ENCODE data around the gene QRSL1.
A peak's percentile ranks its signal among the peaks of the same experiment; 100 is the strongest.
"Not testable (repeated sequence)": the region's sequence is repeated elsewhere in the genome, so short reads cannot be mapped to it uniquely, and the experiment has no call there.

Gene QRSL1

DNA sequence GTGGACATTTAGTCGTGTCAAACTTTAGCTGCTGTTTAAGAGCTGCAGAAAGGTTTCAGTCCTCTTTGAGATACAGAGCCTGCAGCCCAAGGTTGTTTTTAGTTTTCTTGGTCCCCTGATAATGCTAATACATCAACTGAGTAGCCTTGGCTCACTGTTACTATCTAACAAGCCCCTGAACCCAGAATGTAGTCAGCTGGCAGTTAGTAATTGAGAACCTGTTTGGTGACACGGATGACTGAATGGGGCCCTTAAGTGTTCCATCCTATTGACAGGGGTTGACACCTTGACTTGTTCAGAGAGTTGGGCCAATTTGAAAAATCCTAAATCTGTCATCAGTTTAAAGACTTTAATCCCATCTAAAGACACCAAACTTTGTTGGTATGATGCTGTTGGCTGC lies 2.9 kb upstream of the QRSL1 start:
- no peak for DNase-seq

DNA sequence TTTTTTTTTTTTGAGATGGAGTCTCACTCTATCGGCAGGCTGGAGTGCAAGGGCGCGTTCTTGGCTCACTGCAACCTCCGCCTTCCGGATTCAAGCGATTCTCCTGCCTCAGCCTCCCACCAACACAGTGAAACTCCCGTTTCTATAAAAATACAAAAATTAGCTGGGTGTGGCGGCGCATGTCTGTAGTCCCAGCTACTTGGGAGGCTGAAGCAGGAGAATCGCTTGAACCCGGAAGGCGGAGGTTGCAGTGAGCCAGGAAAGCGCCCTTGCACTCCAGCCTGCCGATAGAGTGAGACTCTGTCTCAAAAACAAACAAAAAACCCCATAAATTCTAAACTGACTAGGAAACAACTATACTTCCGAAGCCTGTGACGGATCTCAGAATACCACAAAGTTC lies 1.6 kb upstream of the QRSL1 start:
- DNase-seq: not testable (repeated sequence)

DNA sequence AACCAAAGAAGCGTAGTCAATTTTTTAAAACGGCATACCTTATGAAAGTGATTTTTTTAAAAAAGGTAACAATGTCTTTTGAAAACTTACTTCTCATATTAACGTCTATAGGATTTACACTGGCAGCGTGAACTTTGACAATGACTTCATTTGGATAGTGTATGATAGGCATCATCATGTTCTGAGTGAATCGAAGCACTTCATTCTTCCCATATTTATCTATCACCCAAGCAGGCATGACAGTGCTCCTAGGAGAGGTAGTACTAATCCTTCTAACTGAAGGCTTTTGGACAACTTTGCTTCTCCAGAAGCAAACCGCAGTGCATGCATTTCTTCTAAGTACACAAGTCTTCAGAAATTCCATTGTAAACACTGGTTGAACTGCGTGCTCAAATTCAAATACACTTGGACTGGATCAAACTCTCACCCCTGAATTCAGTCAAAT lies 698 bp upstream of the QRSL1 start:
- peak; percentile 41 for DNase-seq

GRCh38 chr6:106629859-106630163 lies 433 bp downstream of the QRSL1 start:
- no peak for DNase-seq

DNA sequence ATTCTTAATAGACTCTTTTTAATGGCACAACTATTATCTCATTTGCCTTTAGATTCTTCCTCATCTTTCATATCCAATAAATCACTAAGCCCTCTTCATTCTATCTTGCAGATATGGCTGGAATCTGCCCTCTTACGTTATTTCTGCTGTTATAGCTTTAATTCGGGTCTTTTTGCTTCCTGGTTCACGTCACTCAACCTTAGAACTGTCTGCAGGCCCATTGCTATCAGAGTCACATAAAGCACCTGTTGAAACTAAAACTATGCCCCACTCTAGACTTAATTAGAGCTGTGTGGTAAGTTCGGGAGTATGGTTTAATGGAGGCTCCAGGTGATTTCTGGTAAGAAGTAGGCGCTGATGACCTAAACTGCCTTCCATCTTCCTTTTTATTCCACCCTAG lies 988 bp downstream of the QRSL1 start:
- peak; percentile 42 for DNase-seq

DNA sequence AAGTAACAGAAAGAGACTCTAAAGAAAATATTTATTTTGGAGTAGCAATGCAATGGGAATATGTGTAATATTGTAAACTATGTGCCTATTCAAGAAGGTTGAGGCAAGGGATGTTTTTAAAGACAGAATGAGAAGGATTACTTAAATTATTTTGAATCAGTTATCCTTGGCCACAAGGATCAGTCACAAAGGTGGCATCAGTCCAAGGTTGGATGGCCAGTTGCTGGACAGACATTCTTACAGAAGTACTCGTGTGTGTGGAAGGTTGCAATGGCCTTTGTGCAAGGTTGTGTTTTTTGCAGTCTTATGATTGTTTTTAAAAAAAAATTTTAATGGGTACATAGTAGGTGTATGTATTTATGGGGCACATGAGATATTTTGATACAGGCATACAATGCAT lies 2.0 kb downstream of the QRSL1 start:
- DNase-seq: no peak

- no peak for DNase-seq
These were observed 5.2 kb downstream of the QRSL1 start for GRCh38 chr6:106634565-106634964.

DNA sequence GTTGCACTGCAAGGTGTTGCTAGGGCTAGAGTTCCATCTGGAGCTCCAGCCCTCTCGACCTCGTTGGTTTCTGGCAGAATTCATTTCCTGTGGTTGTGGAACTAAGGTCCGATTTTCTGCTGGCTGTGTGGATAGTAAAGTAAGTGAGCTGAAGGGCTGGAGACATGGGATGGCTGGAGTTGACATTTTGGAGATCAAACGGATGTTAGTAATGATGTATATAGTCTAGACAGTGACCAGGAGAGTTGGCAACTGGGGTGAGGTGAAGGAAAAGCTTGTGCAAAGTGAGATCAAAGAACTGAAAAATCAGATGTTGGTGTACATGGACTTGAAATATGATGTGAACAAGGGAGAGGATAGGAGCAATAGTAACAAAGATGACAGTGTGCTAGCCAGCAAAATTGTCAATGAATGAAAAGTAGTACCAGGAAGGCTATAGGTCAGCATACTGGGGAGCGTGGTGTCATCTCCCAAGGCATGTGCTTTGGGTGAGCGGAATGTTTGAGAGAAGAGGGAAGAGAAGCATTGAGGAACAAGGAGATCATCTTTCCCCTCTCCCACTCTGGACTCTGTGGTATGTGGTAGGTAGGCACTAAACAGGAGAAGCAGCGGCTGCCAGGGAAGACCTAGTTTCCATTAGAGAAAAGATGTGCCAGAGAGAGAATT lies 7.8 kb downstream of the QRSL1 start:
- DNase-seq: no peak

DNA sequence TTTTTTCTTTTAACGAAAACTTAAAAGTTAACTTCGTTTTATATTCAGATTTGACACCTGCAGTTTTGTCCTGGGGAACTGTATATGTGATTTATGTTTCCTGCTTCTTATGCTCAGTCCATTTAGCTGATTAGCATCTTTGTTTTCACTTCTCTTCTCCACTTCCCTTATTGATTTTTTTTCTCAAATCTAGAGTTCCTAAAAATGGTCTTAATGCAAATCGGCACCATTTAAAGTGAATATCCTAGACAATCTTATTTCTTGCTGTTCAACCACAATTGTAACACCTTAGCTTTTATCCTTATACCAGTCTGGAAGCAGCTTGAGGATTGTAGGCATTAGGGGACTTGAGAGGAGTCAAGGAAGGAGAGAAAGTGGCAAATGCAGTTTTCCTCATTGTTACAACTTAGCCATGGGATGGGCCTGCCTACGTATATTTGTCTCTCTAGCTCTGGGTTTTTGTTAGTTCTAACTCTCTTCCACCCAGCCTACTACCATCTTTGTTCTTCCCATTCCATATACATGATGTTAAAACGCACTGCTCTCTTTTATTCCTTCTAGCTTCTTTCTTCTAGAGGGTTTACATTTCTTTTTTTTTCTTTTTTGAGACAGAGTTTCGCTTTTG lies 8.5 kb downstream of the QRSL1 start:
- DNase-seq: peak; percentile 15

- DNase-seq: no peak
These were observed 10.4 kb downstream of the QRSL1 start for GRCh38 chr6:106639812-106640211.

DNA sequence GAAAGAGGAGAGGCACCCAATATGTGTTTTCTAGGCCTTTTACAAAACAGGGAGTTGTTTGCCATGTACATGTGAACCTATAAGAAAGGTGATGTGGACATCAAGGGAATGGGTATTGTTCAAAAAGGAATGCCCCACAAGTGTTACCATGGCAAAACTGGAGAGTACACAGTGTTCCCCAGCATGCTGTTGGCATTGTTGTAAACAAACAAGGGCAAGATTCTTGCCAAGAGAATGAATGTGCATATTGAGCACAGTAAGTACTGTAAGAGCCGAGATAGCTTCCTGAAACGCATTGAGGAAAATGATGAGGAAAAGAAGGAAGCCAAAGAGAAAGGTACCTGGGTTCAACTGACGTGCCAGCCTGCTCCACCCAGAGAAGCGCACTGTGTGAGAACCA lies 13.1 kb downstream of the QRSL1 start:
- DNase-seq: no peak

GRCh38 chr6:106643061-106643460 lies 13.7 kb downstream of the QRSL1 start:
- no peak for DNase-seq

DNA sequence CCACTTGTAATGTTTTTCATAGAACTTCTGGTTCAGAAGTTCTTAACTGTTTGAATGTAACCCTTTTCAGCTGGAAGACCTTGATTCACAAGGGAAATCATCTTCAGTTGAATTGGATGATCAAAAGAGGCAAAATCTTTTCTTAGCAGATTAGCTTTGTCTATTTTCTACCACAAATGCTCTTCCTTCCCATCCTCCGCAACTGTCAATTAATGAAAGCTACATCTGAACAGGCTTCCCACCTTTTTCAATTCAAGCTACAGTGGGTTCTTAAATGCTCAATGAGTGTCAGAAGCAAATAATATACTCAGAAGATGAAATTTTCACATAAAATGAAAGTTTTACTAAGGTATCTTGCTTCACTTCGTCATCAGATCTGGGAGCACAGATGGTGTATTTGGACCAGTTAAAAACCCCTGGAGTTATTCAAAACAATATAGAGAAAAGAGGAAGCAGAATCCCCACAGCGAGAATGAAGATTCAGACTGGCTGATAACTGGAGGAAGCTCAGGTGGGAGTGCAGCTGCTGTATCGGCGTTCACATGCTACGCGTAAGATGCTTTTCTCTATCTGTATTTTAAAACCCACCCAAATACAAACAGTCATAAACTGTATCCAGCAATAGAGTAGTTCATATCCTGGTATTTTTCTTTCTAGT lies 19.4 kb downstream of the QRSL1 start:
- no peak for DNase-seq

DNA sequence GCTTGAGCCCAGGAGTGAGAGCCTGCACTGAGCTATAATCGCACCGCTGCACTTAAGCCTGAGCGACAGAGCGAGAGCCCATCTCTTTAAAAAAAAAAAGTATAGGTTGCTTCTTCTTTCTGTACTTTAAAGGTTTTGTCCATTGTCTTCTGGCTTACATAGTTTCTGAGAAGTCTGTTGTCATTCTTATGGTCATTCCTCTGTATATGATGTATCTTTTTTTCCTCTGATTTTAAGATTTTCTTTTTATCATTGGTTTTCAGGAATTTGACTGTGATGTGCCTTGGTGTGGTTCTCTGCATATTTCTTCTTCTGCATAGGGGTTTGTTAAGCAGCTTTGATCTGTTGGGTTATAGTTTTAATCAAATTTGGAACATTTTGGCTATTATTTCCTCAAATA lies 29.1 kb downstream of the QRSL1 start:
- DNase-seq: peak; percentile 27

DNA sequence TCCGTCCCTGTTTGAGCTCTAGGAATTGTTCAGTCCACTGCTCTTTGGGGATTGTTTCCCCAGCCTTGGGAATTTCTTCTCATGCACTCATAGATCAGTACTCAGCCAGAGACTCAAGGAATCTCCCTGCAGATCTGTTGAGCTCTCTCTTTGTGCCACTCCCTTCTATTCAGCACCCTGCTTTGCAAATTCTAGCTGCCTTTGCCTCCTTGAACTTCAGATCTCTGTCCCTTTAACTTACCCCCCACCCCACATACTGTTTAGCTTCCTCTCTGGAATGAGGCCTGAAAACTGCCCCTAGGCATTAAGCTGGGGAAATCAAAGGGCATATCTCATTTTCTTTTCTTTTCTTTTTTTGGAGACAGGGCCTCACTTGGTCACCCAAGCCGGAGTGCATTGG lies 30.5 kb downstream of the QRSL1 start:
- no peak for DNase-seq

GRCh38 chr6:106662458-106662857 lies 33.1 kb downstream of the QRSL1 start:
- no peak for DNase-seq

- DNase-seq: no peak
These were observed 37.1 kb downstream of the QRSL1 start for GRCh38 chr6:106666282-106667021.

GRCh38 chr6:106667022-106667402 lies 37.6 kb downstream of the QRSL1 start:
- DNase-seq: no peak

DNA sequence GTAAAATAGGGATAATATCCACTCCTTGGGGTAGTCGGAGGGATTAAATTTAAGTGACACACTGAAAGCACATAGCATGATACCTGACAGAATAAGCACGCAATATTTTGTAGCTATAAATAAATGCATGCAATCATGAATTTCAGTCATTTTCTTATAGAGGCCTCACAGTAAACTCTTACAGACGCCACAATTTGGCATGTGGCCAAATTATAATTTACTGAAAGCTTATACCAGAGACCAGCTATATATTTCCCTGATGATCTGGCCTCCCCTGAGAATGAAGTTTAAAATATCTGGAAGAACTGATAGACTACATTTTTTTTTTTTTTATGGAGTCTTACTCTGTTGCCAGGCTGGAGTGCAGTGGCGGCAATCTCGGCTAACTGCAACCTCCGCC lies 40.9 kb downstream of the QRSL1 start:
- no peak for DNase-seq

GRCh38 chr6:106671651-106672050 lies 42.3 kb downstream of the QRSL1 start:
- no peak for DNase-seq

DNA sequence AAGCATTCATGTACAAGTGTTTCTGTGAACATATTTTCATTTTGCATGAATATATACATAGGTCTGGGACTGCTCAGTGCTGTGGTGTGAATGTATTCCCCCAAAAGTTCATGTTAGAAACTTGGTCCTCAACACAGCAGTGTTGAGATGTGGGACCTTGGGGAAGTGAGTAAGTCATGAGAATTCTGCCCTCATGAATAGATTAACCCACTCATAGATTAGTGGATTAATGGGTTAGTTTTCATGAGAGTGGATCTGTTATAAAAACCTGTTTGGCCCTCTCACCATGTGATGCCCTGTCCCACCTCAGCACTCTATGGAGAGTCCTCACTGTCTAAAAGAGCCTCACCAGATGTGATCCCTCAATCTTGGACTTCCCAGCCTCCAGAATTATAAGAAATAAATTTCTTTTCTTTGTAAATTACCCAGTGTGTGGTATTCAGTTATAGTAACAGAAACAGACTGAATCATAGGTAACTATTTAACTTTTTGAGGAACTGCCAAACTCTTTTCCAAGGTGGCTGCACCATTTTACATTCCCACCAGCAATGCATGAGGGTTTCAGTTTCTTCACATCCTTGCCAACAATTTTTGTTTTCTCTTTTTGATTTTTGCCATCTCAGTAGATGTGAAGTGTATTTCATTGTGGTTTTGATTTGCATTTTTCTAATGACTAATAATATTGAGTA lies 45.3 kb downstream of the QRSL1 start:
- DNase-seq: no peak

DNA sequence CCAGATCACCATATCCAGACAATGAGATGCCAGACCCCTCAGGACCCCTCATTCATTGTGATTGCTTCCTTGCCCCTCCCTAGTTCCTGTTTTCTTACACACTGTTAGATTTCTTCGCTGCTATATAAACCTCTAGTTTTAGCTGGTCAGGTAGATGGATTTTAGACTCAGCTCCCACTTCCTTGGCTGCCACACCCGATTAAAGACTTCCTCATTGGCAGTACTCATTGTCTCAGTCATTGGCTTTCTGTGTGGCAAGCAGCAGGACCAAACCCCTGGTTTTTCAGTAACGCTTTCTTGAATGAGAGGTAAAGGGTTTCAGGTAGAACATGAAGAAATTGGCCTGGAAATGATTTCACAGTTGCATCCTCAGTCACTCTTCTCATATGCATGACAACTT lies 47.9 kb downstream of the QRSL1 start:
- no peak for DNase-seq

- DNase-seq: no peak
These were observed 54.6 kb downstream of the QRSL1 start for GRCh38 chr6:106684011-106684410.
